Measurements from ENCODE around the gene LY6G5C. TPM values are rescaled to one million over a fixed set of nuclear protein-coding genes. Genes with fewer than 3 reads are reported as not detected.

The LY6G5C gene
- total and polyA plus RNA-seq, 9 of the 15 experiments (the other 6 are each of a cell fraction or from before 2014, with no cell fraction given) = 0.10 to 0.67 (median 0.46) TPM; not detected in 4

DNA sequence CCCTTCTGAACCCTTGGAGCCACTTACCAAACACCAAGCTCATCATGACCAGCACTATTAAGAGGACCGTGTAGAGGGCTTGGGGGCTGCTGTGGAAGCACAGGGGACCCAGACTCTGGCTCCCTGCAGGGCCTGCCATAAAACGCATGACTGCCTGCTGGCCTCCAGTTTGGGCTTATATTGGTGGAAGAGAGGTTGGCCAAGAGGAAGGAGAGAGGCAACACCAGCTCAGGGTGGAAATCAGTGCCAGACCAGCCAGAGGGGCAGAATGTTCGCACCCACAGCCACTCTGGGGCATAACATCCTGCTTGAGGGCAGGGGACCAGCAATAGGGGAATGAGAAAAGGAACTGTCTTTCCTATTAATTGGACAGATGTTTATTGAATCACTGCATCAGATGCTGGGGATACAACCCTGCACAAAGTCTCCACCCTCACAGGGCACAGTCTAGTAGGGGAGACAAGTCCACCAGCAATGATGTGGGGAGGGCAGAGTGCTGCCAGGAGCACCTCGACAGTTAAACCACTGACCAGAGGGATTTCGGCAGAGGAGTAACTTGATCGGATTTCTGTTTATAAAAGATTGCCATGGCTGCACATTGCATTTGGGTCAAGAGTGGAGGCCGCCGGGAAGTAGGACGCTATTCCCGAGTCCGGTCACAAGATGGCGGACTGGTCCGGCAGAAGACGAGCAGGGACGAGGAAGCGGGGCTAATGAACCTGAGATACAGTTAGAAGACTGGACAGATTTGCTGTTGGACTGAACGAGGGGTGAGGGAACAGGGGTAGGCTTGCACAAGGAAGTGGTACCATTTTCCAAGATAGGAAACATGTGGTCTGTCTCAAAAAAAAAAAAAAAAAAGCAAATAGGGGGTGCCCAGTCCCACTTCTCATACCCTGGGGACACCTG is at the start of gene LY6G5C (continued):
- TF ChIP-seq, protein P1, sequence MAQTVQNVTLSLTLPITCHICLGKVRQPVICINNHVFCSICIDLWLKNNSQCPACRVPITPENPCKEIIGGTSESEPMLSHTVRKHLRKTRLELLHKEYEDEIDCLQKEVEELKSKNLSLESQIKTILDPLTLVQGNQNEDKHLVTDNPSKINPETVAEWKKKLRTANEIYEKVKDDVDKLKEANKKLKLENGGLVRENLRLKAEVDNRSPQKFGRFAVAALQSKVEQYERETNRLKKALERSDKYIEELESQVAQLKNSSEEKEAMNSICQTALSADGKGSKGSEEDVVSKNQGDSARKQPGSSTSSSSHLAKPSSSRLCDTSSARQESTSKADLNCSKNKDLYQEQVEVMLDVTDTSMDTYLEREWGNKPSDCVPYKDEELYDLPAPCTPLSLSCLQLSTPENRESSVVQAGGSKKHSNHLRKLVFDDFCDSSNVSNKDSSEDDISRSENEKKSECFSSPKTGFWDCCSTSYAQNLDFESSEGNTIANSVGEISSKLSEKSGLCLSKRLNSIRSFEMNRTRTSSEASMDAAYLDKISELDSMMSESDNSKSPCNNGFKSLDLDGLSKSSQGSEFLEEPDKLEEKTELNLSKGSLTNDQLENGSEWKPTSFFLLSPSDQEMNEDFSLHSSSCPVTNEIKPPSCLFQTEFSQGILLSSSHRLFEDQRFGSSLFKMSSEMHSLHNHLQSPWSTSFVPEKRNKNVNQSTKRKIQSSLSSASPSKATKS (CRISPR knock-in tag; IDR thresholded peaks at IDR 0.05) = no peak
- TF ChIP-seq GTF2A2 (tag; IDR thresholded peaks at IDR 0.05) = no peak
- TF ChIP-seq ERF (CRISPR knock-in tag; IDR thresholded peaks at IDR 0.05) = 0 out of 2 replicates have a peak, but pooled peaks have one; percentile 60
- no peak for TF ChIP-seq HNRNPUL1 (IDR thresholded peaks at IDR 0.05; ENCODE audit: low read length)
- TF ChIP-seq ZNF507 (tag; conservative IDR thresholded peaks at IDR 0.05) = no peak
- no peak for TF ChIP-seq ZNF224 (CRISPR knock-in tag; IDR thresholded peaks at IDR 0.05)
- peak; percentile 32 for TF ChIP-seq TBP (optimal IDR thresholded peaks at IDR 0.05; ENCODE audit: low read depth, low read length)
- TF ChIP-seq, protein P2, sequence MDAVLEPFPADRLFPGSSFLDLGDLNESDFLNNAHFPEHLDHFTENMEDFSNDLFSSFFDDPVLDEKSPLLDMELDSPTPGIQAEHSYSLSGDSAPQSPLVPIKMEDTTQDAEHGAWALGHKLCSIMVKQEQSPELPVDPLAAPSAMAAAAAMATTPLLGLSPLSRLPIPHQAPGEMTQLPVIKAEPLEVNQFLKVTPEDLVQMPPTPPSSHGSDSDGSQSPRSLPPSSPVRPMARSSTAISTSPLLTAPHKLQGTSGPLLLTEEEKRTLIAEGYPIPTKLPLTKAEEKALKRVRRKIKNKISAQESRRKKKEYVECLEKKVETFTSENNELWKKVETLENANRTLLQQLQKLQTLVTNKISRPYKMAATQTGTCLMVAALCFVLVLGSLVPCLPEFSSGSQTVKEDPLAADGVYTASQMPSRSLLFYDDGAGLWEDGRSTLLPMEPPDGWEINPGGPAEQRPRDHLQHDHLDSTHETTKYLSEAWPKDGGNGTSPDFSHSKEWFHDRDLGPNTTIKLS (IDR thresholded peaks at IDR 0.05; ENCODE audit: borderline replicate concordance, low read depth) = no peak
- TF ChIP-seq NFIX (CRISPR knock-in tag; IDR thresholded peaks at IDR 0.05; ENCODE audit: low read depth) = no peak
- no peak for TF ChIP-seq ZNF133 (CRISPR knock-in tag; IDR thresholded peaks at IDR 0.05)
- no peak for TF ChIP-seq POLR3G (IDR thresholded peaks at IDR 0.05; ENCODE audit: extremely low read depth, insufficient read length, insufficient replicate concordance)
- no peak for TF ChIP-seq SIN3A (IDR thresholded peaks at IDR 0.05; ENCODE audit: borderline replicate concordance in 2 of 2, control insufficient read depth in 1 of 2, low read depth in 2 of 2, low read length in 2 of 2)
- TF ChIP-seq ZNF282 (CRISPR knock-in tag; IDR thresholded peaks at IDR 0.05) = no peak; the same call in 1 of the 2 replicates
- TF ChIP-seq, protein P3, sequence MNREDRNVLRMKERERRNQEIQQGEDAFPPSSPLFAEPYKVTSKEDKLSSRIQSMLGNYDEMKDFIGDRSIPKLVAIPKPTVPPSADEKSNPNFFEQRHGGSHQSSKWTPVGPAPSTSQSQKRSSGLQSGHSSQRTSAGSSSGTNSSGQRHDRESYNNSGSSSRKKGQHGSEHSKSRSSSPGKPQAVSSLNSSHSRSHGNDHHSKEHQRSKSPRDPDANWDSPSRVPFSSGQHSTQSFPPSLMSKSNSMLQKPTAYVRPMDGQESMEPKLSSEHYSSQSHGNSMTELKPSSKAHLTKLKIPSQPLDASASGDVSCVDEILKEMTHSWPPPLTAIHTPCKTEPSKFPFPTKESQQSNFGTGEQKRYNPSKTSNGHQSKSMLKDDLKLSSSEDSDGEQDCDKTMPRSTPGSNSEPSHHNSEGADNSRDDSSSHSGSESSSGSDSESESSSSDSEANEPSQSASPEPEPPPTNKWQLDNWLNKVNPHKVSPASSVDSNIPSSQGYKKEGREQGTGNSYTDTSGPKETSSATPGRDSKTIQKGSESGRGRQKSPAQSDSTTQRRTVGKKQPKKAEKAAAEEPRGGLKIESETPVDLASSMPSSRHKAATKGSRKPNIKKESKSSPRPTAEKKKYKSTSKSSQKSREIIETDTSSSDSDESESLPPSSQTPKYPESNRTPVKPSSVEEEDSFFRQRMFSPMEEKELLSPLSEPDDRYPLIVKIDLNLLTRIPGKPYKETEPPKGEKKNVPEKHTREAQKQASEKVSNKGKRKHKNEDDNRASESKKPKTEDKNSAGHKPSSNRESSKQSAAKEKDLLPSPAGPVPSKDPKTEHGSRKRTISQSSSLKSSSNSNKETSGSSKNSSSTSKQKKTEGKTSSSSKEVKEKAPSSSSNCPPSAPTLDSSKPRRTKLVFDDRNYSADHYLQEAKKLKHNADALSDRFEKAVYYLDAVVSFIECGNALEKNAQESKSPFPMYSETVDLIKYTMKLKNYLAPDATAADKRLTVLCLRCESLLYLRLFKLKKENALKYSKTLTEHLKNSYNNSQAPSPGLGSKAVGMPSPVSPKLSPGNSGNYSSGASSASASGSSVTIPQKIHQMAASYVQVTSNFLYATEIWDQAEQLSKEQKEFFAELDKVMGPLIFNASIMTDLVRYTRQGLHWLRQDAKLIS (CRISPR knock-in tag; IDR thresholded peaks at IDR 0.05) = no peak
- TF ChIP-seq ZNF586 (CRISPR knock-in tag; conservative IDR thresholded peaks at IDR 0.05) = no peak
- TF ChIP-seq ZNF431 (CRISPR knock-in tag; IDR thresholded peaks at IDR 0.05) = no peak
- no peak for TF ChIP-seq NFIC (IDR thresholded peaks at IDR 0.05)
- no peak for TF ChIP-seq SMARCA4 (IDR thresholded peaks at IDR 0.05)
- TF ChIP-seq SRSF9 (IDR thresholded peaks at IDR 0.05; ENCODE audit: borderline replicate concordance, low read depth, low read length) = no peak
- TF ChIP-seq NCOA4 (IDR thresholded peaks at IDR 0.05; ENCODE audit: partially characterized antibody) = no peak
- TF ChIP-seq ZBTB17 (CRISPR knock-in tag; IDR thresholded peaks at IDR 0.05) = no peak
- no peak for TF ChIP-seq ZNF584 (CRISPR knock-in tag; IDR thresholded peaks at IDR 0.05; ENCODE audit: low read depth)
